GM18870 (cell line): ENCODE results near the gene SLC26A8.
"Not testable (repeated sequence)": the region's sequence is repeated elsewhere in the genome, so short reads cannot be mapped to it uniquely, and the experiment has no call there.

Source experiments
- ATAC-seq: cut with Tn5 transposase; IDR thresholded peaks from one replicate; pipeline ENCODE4 v1.9.1; 2021; ENCODE audit warnings: moderate library complexity; ENCODE audit not compliant: unreplicated experiment

Gene SLC26A8

DNA sequence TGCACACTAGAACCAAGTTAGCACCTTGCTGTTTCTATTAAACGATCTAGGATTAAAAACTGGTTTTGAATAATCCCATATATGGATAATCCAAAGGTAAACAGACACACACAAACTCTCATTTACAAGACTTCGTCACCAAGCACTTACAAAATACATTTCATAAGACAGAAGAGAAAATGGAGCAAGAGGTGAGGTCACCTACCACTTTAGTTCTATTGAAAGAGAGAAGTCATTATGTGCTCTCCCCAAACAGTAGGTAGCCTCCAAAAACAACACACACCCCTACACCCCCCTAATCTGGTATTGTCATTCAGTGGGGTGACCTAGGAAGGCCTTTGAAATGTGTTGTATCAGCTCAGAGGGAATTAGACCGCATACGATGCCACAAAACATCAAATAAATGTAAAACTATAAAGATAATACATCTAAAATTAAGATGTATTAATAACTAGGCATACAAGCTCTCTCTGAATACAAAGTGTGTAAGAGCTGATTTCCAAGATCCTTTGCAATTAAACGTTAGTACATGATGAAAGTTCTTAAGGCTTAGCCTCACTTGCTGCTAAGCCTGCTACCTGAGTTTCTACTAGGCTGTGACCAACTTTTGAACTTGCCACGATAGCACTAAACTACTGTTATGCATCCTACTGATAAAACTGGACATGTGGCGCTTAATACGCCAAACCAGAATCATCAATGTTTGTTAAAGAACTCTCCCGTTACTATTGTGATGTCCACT, 105.2 kb downstream of the SLC26A8 start:
- ATAC-seq, result no peak

- ATAC-seq, result not testable (repeated sequence)
These were observed 107.5 kb downstream of the SLC26A8 start for GRCh38 chr6:35916893-35917292.

GRCh38 chr6:35916056-35916455, 108.4 kb downstream of the SLC26A8 start:
- ATAC-seq, result no peak

GRCh38 chr6:35914536-35914935, 109.9 kb downstream of the SLC26A8 start:
- ATAC-seq, result no peak

- no peak for ATAC-seq
These were observed 112.4 kb downstream of the SLC26A8 start for GRCh38 chr6:35911871-35912653.

GRCh38 chr6:35909571-35909970, 114.9 kb downstream of the SLC26A8 start:
- not testable (repeated sequence) for ATAC-seq

- ATAC-seq, result not testable (repeated sequence)
These were observed 115.6 kb downstream of the SLC26A8 start for GRCh38 chr6:35908753-35909401.

GRCh38 chr6:35907750-35908149, 116.7 kb downstream of the SLC26A8 start:
- ATAC-seq, result no peak

- no peak for ATAC-seq
These were observed 118.0 kb downstream of the SLC26A8 start for GRCh38 chr6:35906499-35906846.

DNA sequence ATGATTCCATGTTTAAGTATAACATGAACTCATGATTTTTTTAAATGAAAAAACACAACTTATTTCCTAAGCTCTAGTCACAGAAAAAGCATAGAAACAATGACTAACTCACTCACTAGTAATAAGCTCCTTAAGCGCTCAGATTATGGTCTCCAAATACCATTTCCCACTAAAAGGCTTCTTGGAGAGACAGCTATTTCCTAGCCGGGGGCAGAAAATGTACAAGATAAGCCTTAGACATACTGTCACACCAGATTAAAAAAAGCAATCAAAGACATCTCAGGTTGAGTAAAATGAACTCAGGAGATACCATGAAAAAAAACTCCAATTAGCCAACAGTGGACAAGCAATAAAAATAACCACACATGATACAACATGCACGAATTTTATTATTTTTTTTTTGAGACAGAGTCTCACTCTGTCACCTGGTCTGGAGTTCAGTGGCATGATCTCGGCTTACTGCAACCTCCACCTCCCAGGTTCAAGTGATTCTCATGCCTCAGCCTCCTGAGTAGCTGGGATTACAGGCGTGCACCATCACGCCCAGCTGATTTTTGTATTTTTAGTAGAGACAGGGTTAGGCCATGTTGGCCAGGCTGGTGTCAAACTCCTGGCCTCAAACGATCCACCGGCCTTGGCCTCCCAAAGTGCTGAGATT, 118.5 kb downstream of the SLC26A8 start:
- ATAC-seq, result no peak

GRCh38 chr6:35905141-35905785, 119.2 kb downstream of the SLC26A8 start:
- no peak for ATAC-seq

GRCh38 chr6:35903679-35904078, 120.8 kb downstream of the SLC26A8 start:
- ATAC-seq, result no peak

GRCh38 chr6:35900448-35900847, 124.0 kb downstream of the SLC26A8 start:
- ATAC-seq, result no peak

DNA sequence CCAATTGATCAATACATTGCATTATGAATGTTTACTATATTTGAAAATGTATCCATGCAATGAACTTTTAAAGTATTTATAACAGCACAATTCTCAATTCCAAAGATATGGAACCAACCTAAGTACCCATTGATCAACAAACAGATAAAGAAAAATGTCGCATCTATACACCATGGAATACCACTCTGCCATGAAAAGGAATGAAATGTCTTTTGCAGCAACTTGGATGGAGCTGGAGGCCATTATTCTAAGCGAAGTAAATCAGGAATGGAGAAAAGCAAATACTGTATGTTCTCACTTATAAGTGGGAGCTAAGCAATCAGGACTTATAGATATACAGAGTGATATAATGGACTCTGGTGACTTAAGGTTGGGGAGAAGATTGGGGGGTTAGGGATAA, 126.4 kb downstream of the SLC26A8 start:
- ATAC-seq, result no peak

DNA sequence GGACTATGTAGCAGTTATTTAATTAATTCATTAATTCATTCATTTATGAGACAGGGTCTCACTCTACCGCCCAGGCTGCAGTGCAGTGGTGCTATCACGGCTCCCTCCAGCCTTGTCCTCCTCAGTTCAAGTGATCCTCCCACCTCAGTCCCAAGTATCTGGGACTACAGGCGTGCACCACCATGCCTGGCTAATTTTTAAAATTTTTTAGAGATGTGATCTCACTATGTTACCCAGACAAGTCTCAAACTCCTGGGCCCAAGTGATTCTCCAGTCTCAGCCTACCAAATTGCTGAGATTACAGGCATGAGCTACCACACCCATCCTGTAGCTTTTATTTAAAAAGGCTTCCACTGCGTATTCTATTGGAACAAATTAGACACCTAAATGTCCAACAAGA, 127.0 kb downstream of the SLC26A8 start:
- ATAC-seq, result no peak

- no peak for ATAC-seq
These were observed 127.4 kb downstream of the SLC26A8 start for GRCh38 chr6:35897036-35897435.

DNA sequence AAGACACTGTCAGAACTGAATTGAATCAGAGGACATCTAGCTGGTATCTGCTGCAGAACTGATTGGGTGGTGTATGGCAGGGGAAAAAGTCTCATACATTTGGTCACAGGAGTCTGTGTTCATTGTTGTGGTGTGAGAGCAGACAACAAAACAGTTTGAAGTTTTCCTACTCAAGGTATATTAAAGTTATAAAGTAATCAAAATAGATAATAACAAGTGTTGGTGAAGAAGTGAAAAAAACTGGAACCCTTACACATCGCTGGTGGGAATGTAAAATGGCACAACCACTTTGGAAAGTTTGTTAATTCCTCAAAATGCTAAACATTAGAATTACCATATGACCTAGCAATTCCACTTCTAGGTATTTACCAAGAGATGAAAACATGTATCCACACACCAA, 128.2 kb downstream of the SLC26A8 start:
- no peak for ATAC-seq

- ATAC-seq, result no peak
These were observed 128.9 kb downstream of the SLC26A8 start for GRCh38 chr6:35895560-35895959.

DNA sequence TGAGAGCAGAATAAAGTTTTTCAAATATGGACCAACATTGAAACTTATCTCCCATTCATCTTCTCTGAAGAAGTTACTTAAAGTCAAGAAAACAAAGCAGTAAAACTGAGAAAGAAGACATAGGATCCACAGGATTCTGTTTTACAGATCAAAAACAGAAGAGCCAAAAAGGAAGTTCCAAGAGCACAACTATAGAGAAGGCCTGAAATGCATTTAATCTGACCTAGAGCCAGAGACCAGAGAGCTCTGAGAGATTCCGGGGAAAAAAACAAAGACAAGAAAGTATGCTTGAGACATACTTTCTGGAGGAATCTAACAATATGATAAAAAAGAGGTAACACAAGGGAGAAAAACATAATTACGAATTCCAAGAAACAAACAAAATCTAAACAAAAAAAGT, 129.7 kb downstream of the SLC26A8 start:
- no peak for ATAC-seq
